Endothelial cell of umbilical vein (primary cell): ENCODE data around the gene HCFC2. TPM values are rescaled to one million over a fixed set of nuclear protein-coding genes. Genes with fewer than 3 reads are reported as not detected.
"Not testable (repeated sequence)": the region's sequence is repeated elsewhere in the genome, so short reads cannot be mapped to it uniquely, and the experiment has no call there.

ENCODE experiments used
- BruUV-seq: library from RNA; stranded (reverse); fragments of 400-500 nt; replicated peaks from 2 replicates; lab custom pipeline; 2021; lab: Mats Ljungman, UMichigan
- CTCF ChIA-PET: fragments of 300-600, 350-600 bp; sonication (Branson Sonifier 250); formaldehyde crosslinking; loops from one replicate; lab custom pipeline; 2021; ENCODE audit warnings: antibody characterized with exemption, inconsistent platforms; lab: Charles Lee
- POLR2A ChIA-PET: fragments of 300-600, 350-600 bp; sonication (Branson Sonifier 250); formaldehyde crosslinking; loops from one replicate; lab custom pipeline; 2021; ENCODE audit warnings: antibody characterized with exemption, inconsistent platforms; lab: Charles Lee
- DNase-seq: peaks from one replicate; pipeline ENCODE4 v3.0.0-alpha.2; 2011; ENCODE audit warnings: low read depth, low spot score
- FAIRE-seq: peaks from 2 replicates; lab custom pipeline; 2011; peaks lifted over from hg19 to GRCh38; lab: Jason Lieb, UNC
- H2AFZ ChIP-seq: 2 replicates; pipeline ENCODE4 v1.6.0; 2012; ENCODE audit warnings: low read depth, low read length, control low read depth, inconsistent platforms
- H3K27ac ChIP-seq: 2 replicates; pipeline ENCODE4 v1.5.1; 2011; ENCODE audit warnings: low read depth, mild to moderate bottlenecking, control low read depth, low read length, moderate library complexity; ENCODE audit not compliant: insufficient read depth
- H3K27me3 ChIP-seq, 2 experiments: 2 replicates each; pipeline versions ENCODE4 v1.6.0 to v1.6.1; 2011; ENCODE audit warnings: low read length in 2 of 2, mixed read lengths in 1 of 2; ENCODE audit not compliant: control insufficient read depth in 2 of 2, insufficient read depth in 2 of 2
- H3K36me3 ChIP-seq, 2 experiments: 2 replicates in 1 of 2; 3 replicates in 1 of 2; pipeline ENCODE4 v1.5.1; 2011; ENCODE audit warnings: low read length in 2 of 2, mild to moderate bottlenecking in 1 of 2, moderate library complexity in 1 of 2; ENCODE audit not compliant: control insufficient read depth in 2 of 2, insufficient read depth in 2 of 2; ENCODE audit errors: extremely low read depth in 1 of 2
- H3K4me1 ChIP-seq: 3 replicates; pipeline ENCODE4 v1.5.1; 2011; ENCODE audit warnings: mild to moderate bottlenecking, low read length; ENCODE audit not compliant: control insufficient read depth, insufficient read depth; ENCODE audit errors: extremely low read depth
- H3K4me2 ChIP-seq: 2 replicates; pipeline ENCODE4 v1.6.1; 2011; ENCODE audit warnings: low read length, control low read depth, mixed read lengths; ENCODE audit not compliant: insufficient read depth
- H3K4me3 ChIP-seq, 3 experiments: fragments of 200-600 bp in 1 of 3; sonication (generic), shearing (Covaris generic) in 1 of 3; replicated peaks in 1 of 3; 2 replicates each; pipeline ENCODE4 v1.5.1; 2011 to 2016; ENCODE audit warnings: control low read depth in 3 of 3, low read length in 3 of 3, mild to moderate bottlenecking in 2 of 3, inconsistent platforms in 1 of 3, low read depth in 1 of 3, moderate library complexity in 1 of 3; ENCODE audit not compliant: insufficient read depth in 1 of 3
- H3K79me2 ChIP-seq: 2 replicates; pipeline ENCODE4 v1.6.0; 2012; ENCODE audit warnings: low read length, inconsistent platforms; ENCODE audit not compliant: control insufficient read depth, insufficient read depth
- H3K9ac ChIP-seq: replicated peaks from 2 replicates; pipeline ENCODE3; 2011; ENCODE audit warnings: low read length, control low read depth; ENCODE audit not compliant: insufficient read depth; ENCODE audit errors: extremely low read depth
- H3K9me1 ChIP-seq: replicated peaks from 3 replicates; pipeline ENCODE4 v1.6.0; 2011; ENCODE audit warnings: mild to moderate bottlenecking, low read length; ENCODE audit not compliant: control insufficient read depth, insufficient read depth; ENCODE audit errors: extremely low read depth
- H3K9me3 ChIP-seq: replicated peaks from 2 replicates; pipeline ENCODE4 v1.5.1; 2012; ENCODE audit warnings: low read length, inconsistent platforms; ENCODE audit not compliant: control insufficient read depth, insufficient read depth
- H4K20me1 ChIP-seq: replicated peaks from 2 replicates; pipeline ENCODE3; 2011; ENCODE audit warnings: mild to moderate bottlenecking, low read length; ENCODE audit not compliant: control insufficient read depth, insufficient read depth; ENCODE audit errors: extremely low read depth
- FOS ChIP-seq: IDR thresholded peaks from 2 replicates; pipeline ENCODE4 v1.6.1; 2011; ENCODE audit warnings: mild to moderate bottlenecking, low read length, moderate library complexity, borderline replicate concordance; ENCODE audit not compliant: insufficient read depth
- GATA2 ChIP-seq: IDR thresholded peaks from 2 replicates; pipeline ENCODE4 v1.7.0; 2011; ENCODE audit warnings: low read depth, mild to moderate bottlenecking, moderate library complexity, mixed read lengths, low read length; ENCODE audit not compliant: insufficient read length, insufficient read depth
- JUN ChIP-seq: IDR thresholded peaks from 2 replicates; pipeline ENCODE4 v1.6.1; 2011; ENCODE audit warnings: borderline replicate concordance, low read depth; ENCODE audit not compliant: insufficient read length, insufficient read depth
- POLR2AphosphoS5 ChIP-seq: IDR thresholded peaks from 2 replicates; pipeline ENCODE4 v1.6.1; 2012; ENCODE audit warnings: low read depth, mild to moderate bottlenecking, control low read depth, low read length, moderate library complexity; ENCODE audit not compliant: insufficient read depth
- dilution Hi-C: fragments of 300-500 bp; cut with MboI; formaldehyde crosslinking; loops from one replicate; pipeline ENCODE4 v1.15.0; 2019; ENCODE audit warnings: low sequenced_read_pairs; ENCODE audit not compliant: extremely low pct_ligation_motif_present
- intact Hi-C: fragments of 100-400 bp; cut with micrococcal nuclease; formaldehyde crosslinking; loops from one replicate; pipeline ENCODE4 v1.10.0; 2022
- polyA plus RNA-seq, 4 experiments: library from polyadenylated mRNA; depleted of rRNA in 3 of 4; stranded (reverse) in 3 of 4; unstranded in 1 of 4; fragments of >200 nt; gene quantifications; 2 replicates each; pipeline versions ENCODE4 v1.2.1 to v1.2.3, GENCODE V29; 2011 to 2012; ENCODE audit warnings: missing spikeins in 1 of 4
- total RNA-seq: library from RNA; stranded (reverse); gene quantifications from 2 replicates; pipeline ENCODE4 v1.2.3, GENCODE V29; 2021
- TF ChIP-seq, protein P1 (sequence below), 2 donors: IDR thresholded peaks; 1 replicate in 1 of 2; 2 replicates in 1 of 2; pipeline ENCODE4 v1.5.1; 2011; ENCODE audit warnings: low read length in 2 of 2, mild to moderate bottlenecking in 2 of 2, moderate library complexity in 2 of 2, control low read depth in 1 of 2, inconsistent platforms in 1 of 2, low read depth in 1 of 2; ENCODE audit not compliant: insufficient read depth in 1 of 2; ENCODE audit errors: extremely low read depth in 1 of 2

Gene HCFC2
- total and polyA plus RNA-seq, 2 donors (not counting 3 experiments of a cell fraction or from before 2014, with no cell fraction given), result 6.0 to 15.6 TPM

DNA sequence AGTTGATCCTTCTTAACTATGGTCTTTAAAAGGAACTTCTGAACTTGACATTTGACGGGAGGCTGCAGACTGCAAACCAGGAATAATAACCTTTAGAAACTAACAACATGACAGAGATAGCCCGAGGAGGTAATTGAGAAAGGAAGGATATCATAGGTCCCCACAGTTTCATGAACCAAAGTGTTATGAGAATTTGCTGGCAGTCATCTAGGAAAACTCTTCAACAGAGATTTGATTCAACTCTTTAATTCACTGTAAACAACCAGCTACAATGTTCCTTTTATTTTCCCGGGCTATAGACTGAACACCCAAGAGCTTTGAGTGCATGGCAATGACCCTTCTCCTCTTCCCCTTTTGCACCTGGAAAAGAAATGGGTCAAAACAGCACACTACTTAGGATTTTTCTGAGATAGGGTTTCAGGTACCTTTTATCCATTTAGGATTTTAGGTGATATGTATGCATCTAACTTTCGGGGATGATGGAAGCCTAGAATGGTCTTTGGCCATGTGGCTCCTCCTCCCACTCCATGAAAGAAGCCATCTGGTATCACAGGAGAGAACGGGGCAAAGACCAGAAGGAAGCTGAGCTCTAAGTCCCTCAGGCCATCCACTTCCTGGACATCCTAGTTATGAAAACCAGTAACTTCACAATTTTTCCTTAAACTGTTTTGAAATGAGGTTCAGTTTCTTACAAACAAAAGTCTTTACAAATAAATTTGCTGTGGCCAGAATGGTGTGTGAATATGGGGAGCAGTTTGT is 37.3 kb upstream of the HCFC2 start:
- TF ChIP-seq FOS (no peak), POLR2AphosphoS5 (no peak), GATA2 (no peak), JUN (no peak)
- TF ChIP-seq, protein P1, sequence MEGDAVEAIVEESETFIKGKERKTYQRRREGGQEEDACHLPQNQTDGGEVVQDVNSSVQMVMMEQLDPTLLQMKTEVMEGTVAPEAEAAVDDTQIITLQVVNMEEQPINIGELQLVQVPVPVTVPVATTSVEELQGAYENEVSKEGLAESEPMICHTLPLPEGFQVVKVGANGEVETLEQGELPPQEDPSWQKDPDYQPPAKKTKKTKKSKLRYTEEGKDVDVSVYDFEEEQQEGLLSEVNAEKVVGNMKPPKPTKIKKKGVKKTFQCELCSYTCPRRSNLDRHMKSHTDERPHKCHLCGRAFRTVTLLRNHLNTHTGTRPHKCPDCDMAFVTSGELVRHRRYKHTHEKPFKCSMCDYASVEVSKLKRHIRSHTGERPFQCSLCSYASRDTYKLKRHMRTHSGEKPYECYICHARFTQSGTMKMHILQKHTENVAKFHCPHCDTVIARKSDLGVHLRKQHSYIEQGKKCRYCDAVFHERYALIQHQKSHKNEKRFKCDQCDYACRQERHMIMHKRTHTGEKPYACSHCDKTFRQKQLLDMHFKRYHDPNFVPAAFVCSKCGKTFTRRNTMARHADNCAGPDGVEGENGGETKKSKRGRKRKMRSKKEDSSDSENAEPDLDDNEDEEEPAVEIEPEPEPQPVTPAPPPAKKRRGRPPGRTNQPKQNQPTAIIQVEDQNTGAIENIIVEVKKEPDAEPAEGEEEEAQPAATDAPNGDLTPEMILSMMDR (IDR thresholded peaks at IDR 0.05; ENCODE audit: extremely low read depth in 1 of 2, insufficient read depth in 1 of 2, low read depth in 1 of 2, low read length in 2 of 2), result no peak
- H3K27ac ChIP-seq, result no peak overlapping the region
- dilution Hi-C loops, result no loop called here
- no TSS peak for BruUV-seq
- no peaks in the 10 kb centered on the region for H4K20me1 ChIP-seq
- no peaks in the 10 kb centered on the region for H3K36me3 ChIP-seq
- H3K4me3 ChIP-seq, result no peak overlapping the region
- H2AFZ ChIP-seq, result no peak overlapping the region
- intact Hi-C loops, result no loop called here
- no peak overlapping the region for H3K9ac ChIP-seq
- H3K4me2 ChIP-seq, result no peak overlapping the region
- no peaks in the 10 kb centered on the region for H3K79me2 ChIP-seq
- ChIA-PET CTCF (interaction anchor here (0.9 to 1.4 kb wide), 5 partner anchors 10 to 894 kb away, joined by 3 to 6 read pairs (median 3); partner anchors contain the start of gene GLT8D2), POLR2A (no interaction called here)
- H3K9me3 ChIP-seq, result no peaks in the 10 kb centered on the region
- H3K9me1 ChIP-seq, result no peaks in the 10 kb centered on the region
- H3K27me3 ChIP-seq, result peaks cover 0 to 26% of the 10 kb centered on the region in 2 experiments
- FAIRE-seq (no peak), DNase-seq (no peak)
- no peaks in the 10 kb centered on the region for H3K4me1 ChIP-seq

DNA sequence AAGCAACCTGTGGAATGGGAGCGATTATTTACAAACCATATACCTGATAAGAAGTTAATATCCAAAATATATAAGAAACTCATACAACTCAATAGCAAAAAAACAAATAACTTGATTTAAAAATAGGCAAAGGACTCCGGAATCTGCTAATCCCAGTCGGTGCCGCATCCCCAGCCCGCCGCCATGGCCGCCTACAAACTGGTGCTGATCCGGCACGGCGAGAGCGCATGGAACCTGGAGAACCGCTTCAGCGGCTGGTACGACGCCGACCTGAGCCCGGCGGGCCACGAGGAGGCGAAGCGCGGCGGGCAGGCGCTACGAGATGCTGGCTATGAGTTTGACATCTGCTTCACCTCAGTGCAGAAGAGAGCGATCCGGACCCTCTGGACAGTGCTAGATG is 33.7 kb upstream of the HCFC2 start:
- H3K9ac ChIP-seq, POLR2A ChIA-PET, BruUV-seq, H2AFZ ChIP-seq, H3K4me1 ChIP-seq, dilution Hi-C loops, H3K36me3 ChIP-seq, DNase-seq, H3K79me2 ChIP-seq, H3K9me3 ChIP-seq, H3K4me2 ChIP-seq, H4K20me1 ChIP-seq, H3K4me3 ChIP-seq, intact Hi-C loops, H3K27ac ChIP-seq, H3K9me1 ChIP-seq, FAIRE-seq, CTCF ChIA-PET: not testable (repeated sequence)
- H3K27me3 ChIP-seq, result peaks cover 2 to 18% of the 10 kb centered on the region in 2 experiments

DNA sequence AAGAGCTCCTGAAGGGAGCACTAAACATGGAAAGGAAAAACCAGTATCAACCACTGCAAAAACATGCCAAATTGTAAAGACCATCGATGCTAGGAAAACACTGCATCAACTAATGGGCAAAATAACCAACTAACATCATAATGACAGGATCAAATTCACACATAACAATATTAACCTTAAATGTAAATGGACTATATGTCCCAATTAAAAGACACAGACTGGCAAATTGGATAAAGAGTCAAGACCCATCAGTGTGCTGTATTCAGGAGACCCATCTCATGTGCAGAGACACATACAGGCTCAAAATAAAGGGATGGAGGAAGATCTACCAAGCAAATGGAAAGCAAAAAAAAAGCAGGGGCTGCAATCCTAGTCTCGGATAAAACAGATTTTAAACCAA is 28.2 kb upstream of the HCFC2 start:
- intact Hi-C loops, dilution Hi-C loops, H2AFZ ChIP-seq, H3K9me3 ChIP-seq, H3K4me1 ChIP-seq, H4K20me1 ChIP-seq, H3K27me3 ChIP-seq, H3K9ac ChIP-seq, H3K4me3 ChIP-seq, FAIRE-seq, H3K27ac ChIP-seq, BruUV-seq, H3K36me3 ChIP-seq, H3K9me1 ChIP-seq, H3K4me2 ChIP-seq, DNase-seq, H3K79me2 ChIP-seq, POLR2A ChIA-PET: not testable (repeated sequence)
- CTCF ChIA-PET, result interaction anchor here (1.1 kb wide), 1 partner anchor 9 kb away, joined by 6 read pairs; no protein-coding TSS in a partner anchor
